CD4-positive, alpha-beta T cell treated with Interleukin-12 subunit alpha and Interleukin-12 subunit beta, for 1 hour (primary cell): ENCODE results near the gene RPUSD3.
"Not testable (repeated sequence)": the region's sequence is repeated elsewhere in the genome, so short reads cannot be mapped to it uniquely, and the experiment has no call there.

Experiments used
- DNase-seq: peaks from one replicate; pipeline ENCODE4 v3.0.0-alpha.2; 2020

RPUSD3 gene

GRCh38 chr3:9864200-9864927 is 20.6 kb upstream of the RPUSD3 start:
- no peak for DNase-seq

DNA sequence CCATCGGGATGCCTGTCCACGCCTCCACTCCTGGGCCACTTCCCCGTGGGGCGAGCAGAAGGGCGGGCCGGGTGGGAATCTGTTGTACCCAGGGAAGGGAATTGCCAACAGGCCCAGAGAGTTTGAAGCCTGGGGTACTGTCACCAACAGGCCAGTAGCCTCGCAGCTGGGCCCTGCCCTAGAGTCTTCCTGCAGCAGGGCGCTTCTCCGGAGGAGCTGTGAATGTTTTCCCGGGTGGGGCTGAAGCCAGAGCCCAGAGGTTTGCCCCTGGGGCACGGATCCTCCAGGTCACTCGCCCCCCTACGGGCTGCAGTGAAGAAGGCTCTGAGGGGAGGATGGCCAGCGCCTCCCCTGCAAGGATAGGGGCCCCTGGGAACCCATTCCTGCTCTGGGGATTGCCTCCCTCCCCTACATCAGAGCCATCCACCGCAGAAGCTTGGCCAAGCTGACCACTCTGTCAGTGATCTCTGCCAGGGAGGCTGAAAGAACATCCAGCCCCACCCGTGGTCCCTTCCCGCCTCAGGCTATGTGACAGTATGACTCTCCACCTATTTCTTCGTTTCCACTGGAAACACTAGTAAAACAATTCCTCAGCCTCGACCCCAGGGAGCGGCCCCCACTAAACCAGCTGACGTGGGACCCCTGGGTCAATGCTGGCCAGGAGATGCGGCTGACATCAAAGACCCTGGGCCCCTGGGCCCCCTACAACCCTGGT is 19.4 kb upstream of the RPUSD3 start:
- DNase-seq, result no peak

- DNase-seq, result peak; percentile 35
Measured at GRCh38 chr3:9862391-9863057, 18.7 kb upstream of the RPUSD3 start.

DNA sequence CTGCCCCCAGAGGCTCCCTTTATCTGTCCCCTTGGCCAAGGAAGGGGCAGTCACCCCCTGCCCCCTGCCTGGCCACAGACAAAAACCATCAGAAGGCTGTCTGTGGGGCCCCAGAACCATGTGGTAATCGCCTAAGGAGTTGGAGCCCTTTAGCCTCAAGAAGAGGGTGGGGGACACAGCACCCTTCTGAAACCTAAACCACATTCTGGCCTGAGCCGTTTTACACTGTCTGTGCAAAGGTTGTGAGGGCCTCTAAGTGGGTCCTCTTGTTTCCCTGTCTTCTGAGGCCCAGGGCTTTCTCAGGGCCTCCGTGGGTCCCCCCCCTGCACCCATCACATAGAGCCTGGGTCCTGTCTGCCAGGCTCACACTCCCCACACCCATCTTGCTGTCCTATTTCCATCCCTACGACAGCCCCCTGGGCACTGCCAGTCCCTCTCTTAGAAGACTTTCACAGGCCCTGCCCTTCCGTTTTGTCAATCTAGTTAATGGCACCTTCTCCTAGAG is 17.9 kb upstream of the RPUSD3 start:
- DNase-seq, result no peak

GRCh38 chr3:9861201-9861600 is 17.4 kb upstream of the RPUSD3 start:
- DNase-seq, result no peak

DNA sequence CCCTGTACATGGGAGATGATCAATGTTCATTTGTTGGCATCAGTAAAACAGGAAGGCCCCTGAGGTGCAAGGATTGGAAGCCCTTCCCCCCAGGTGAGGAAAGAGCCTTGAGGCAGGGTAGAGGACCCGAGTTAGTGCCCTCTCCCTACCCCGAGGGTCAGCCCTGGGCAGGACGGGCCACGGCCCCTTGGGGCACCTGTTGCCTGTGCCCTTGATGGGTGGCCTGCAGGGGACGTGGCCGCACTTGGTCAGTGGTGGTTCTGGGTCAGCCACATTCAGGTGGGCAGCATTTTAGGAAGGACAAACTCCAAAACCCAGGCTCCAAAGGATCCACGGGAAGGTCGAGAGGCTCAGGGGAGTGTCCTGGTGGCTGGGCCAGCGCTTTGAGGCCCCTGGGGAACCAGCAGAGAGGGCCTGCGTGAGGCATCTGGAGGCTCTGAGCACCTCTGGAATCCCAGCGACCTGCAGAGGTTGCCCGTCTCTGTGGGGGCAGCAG is 15.8 kb upstream of the RPUSD3 start:
- no peak for DNase-seq

- no peak for DNase-seq
Measured at GRCh38 chr3:9855594-9855993, 11.8 kb upstream of the RPUSD3 start.

- not testable (repeated sequence) for DNase-seq
Measured at GRCh38 chr3:9854291-9854940, 10.6 kb upstream of the RPUSD3 start.

DNA sequence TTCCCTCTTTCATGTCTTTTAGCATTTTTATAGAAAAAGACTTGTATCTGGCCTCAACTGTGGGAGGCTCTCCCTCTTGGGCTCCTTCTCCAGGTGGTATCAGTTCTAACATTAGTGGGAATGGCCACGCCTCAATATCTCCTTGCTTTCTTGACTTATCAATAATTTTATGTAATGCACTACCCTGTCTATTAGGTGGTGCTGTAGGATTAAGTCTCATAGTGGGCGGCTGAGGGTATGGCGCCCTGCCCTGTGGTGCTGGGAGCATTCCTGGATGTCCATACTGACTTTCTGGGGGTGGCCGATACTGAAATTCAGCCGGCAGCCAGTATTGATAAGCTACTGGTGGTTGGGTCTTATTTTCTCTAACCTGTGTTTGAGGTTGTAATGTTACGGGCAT is 8.7 kb upstream of the RPUSD3 start:
- DNase-seq, result no peak

GRCh38 chr3:9851926-9852325 is 8.1 kb upstream of the RPUSD3 start:
- DNase-seq, result not testable (repeated sequence)

- not testable (repeated sequence) for DNase-seq
Measured at GRCh38 chr3:9851383-9851782, 7.6 kb upstream of the RPUSD3 start.

- peak; percentile 58 for DNase-seq
Measured at GRCh38 chr3:9848860-9849259, 5.1 kb upstream of the RPUSD3 start.

DNA sequence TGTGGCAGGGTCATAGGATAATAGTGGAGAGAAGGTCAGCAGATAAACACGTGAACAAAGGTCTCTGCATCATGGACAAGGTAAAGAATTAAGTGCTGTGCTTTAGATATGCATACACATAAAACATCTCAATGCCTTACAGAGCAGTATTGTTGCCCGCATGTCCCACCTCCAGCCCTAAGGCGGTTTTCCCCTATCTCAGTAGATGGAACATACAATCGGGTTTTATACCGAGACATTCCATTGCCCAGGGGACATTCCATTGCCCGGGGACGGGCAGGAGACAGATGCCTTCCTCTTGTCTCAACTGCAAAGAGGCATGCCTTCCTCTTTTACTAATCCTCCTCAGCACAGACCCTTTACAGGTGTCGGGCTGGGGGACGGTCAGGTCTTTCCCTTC is 4.1 kb upstream of the RPUSD3 start:
- not testable (repeated sequence) for DNase-seq

DNA sequence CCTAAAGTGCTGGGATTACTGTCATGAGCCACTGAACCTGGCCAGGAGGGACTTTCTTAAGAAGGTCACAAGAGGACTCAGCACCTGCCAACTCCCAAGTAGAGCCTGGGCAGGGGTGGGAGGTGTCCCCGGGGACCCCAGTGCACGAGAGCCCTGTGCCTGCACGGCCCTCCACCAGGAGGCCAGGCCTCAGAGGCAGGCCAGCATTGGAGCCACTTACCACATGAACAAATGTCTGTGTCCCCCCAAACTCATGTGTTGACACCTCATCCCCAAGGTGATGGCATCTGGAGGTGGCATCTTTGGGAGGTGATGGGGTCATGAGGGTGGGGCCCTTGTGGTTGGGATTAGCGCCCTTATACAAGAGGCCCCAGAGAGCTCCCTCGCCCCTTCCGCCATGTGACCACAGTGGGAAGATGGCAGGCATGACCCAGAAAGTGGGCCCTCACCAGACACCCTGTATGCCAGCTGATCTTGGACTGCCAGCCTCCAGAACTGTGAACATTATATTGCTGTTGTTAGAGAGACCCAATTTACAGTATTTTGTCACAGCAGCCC is 3.2 kb upstream of the RPUSD3 start:
- no peak for DNase-seq

- DNase-seq, result no peak
Measured at GRCh38 chr3:9846231-9846630, 2.4 kb upstream of the RPUSD3 start.

DNA sequence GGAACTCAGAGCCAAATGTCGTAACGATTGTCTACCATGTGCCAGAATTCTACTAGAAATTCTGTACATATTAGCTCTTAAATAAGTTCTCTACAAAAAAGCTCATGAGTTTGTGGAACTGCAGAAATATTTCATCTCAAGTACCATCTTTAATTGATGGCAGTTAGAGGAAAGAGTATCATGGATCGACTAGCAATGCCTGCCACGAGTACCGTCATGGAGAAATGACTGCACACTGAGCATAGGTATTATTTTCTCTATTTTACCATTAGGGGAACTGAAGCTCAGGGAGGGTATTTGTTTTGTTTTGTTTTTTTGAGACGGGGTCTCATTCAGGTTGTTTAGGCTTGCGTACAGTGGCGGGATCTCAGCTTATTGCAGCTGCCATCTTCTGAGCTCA is 2.8 kb downstream of the RPUSD3 start:
- no peak for DNase-seq

DNA sequence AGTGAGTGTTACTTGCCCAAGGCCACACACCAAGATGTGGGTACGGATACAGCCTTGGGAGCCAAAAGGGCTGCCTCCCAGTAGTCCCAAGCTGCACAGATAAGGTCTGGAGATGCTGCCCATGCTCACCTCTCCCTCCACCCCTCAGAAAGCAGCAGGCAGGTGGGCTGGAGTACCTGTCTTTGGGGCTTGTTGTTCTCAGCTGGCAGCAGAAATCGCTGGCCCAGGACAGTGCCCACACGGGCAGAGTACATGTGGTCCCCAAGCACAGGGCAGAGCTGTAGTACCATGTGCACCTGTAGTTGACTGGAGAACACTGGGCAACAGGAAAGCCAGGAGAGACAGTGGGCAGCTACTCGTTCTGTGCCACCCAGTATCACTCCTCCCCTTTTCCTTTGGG is 5.0 kb downstream of the RPUSD3 start:
- no peak for DNase-seq

DNA sequence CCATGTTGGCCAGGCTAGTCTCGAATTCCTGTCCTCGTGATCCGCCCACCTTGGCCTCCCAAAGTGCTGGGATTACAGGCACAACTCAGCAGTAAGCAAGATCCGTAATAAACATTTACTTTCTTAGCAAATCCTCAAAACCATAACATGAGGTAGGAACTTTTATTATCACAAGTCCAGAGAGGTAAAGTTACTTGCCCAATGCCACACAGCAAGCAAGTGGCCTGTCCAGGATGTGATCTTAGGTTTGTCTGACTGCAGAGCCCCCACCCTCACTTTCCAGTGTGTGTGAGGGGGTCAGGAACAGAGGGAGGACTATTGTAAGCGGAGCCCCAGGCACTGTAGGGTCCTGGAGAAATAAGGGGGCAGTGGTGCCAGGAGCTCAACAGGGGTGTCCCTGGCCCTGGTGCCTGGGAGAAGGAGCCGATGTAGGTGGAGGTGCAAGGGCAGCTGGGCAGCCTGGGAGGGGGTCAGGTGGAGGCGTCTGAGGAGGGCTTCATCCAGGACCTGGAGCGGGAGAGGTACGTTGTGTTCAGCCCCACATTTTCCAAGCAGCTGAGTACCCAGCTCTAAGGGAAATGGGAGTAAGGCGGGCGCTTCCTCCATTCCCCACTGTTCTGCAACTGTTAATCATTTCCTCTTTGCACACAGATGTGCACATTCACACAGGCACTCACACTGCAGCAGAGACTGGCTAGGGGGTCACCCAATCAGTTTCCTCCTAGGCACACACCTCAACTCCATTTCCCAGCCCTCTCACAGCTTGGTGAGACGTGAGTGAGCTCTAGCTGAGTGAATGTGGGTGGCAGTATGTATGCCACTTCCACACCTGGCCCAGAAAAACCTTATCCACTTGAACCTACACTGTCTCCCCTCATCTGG is 5.9 kb downstream of the RPUSD3 start:
- DNase-seq, result no peak

- no peak for DNase-seq
Measured at GRCh38 chr3:9834520-9835380, 9.1 kb downstream of the RPUSD3 start.

DNA sequence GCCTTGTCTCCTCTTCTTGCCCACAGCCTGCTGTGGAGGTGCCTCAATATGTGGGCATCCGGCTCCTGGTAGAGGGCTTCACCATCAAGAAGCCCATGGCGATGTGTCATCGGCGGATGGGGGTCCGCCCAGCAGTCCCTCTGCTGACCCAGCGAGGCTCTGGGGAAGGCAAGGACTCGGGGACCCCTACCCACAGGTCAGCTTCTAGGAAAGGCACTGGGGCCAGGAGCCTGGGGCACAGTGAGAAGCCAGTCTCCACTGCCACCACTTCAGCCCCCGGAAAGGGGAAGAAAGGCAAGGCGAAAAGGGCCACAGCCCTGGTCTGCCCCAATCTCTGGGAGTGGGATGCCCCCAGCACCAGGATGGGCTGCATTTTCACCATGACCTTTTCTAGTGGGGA is 10.7 kb downstream of the RPUSD3 start:
- DNase-seq, result no peak

DNA sequence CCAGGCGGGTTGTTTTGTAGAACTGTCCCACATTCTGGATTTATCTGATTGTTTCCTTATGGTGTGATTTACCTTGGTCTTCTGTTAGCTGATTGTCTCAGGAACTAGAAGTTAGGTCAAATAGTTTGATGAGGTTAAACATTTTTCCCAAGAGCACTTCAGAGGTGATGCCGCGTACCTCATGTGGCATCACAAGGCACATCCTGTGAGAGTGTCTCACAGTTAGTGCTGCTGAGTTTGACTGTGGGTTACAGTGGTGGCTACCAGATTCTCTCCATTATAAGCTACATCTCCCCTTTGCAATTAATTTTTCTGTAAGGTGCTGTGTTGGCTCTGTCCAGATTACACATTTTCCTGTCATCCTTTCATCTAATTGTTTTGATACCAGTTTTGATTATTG is 12.6 kb downstream of the RPUSD3 start:
- no peak for DNase-seq
